NCI-H2227 treated with DMSO at 0.1 percent for 48 hours (cell line): Measurements from ENCODE around the gene TNFAIP8L3.

Experiments used
- DNase-seq: peaks from one replicate; lab custom pipeline; 2025; lab: John Stamatoyannopoulos, UW

TNFAIP8L3 gene

DNA sequence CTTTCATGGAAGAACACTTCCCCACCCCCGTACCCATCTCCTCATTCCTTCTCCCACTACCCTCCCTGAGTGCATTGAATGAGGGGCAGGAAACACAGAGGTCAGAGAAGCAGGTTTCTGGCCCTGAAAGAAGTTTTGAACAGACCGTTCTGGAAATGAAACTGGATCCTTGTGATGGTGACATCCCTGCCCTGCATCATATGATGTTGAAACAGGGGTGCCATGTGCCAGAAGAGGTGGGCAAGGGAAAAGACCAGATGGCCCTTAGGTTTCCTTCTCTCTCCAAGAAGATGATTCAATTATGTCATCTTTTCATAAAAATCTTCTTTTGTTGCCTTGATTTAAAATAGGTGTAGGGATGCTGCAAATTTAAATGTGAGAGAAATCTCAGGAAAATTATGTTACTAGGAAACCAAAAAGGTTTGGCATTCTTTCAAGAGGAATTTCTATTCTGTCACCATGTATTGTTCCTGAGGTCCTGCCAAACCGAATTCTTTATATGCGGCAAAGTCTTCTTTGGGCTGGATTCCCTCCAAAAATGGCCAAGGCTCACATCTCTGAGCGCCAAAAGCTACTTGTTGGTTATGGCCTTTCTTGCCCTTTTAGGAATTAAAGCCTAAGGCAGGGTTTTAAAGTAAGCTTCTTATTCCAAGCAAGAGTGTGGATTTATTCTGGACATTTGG is 19.9 kb upstream of the TNFAIP8L3 start:
- no peak for DNase-seq

DNA sequence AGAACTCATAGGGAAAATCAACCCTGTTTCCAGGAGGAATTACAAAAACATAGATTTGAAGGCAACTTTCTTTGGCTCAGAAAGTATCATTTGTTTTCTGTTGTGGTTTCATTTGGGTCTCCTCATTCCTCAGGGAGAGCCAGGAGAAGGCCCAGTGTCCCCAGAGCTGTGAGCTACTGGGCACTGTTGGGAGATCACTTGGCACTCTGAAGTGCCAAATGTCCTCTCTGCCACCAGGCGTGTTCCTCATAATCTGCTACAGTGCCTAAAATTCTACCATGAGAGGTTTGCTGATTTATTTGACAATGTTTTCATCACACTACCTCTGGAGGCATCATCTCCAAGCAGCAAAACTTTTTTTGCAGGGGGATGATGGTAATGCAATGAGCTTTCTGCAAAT is 17.4 kb upstream of the TNFAIP8L3 start:
- no peak for DNase-seq

DNA sequence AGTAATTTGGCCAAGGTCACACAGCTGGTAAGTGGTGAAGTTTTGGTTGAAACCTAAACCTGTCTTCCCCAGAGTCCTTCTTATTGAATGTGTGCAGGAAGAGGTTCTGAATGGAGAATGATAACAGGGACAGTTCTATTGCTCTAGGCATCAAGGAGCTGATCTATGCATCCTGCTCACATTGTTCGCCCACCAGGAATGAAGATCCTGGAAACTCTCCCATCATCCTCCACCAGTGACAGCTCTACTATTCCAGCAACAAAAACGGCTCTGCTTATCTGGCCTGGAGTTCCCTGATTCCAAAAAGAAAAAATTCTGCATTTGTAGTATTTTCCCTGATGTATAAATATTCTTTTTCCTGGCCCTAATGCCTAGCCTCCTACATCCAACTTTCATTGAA is 16.4 kb upstream of the TNFAIP8L3 start:
- DNase-seq = no peak

DNA sequence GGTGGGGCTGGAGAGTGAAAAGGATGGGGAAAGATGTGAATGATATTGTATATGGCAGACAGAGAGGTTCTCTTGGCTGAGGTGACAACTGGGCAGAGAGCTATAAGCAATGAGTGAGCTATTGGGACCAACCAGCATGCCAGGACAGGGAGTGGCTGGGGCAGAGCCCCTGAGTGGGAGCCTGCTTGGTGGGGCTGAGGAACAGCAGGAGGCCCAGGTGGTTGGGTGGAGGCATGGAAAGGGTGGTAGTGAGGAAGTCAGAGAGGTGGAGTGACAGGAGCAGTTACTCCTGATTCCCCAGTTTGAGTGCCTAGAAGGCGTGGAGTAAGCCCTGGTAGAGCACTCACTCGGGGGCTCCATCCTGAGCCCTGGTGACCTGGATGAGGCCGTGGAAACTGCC is 15.5 kb upstream of the TNFAIP8L3 start:
- DNase-seq = no peak

DNA sequence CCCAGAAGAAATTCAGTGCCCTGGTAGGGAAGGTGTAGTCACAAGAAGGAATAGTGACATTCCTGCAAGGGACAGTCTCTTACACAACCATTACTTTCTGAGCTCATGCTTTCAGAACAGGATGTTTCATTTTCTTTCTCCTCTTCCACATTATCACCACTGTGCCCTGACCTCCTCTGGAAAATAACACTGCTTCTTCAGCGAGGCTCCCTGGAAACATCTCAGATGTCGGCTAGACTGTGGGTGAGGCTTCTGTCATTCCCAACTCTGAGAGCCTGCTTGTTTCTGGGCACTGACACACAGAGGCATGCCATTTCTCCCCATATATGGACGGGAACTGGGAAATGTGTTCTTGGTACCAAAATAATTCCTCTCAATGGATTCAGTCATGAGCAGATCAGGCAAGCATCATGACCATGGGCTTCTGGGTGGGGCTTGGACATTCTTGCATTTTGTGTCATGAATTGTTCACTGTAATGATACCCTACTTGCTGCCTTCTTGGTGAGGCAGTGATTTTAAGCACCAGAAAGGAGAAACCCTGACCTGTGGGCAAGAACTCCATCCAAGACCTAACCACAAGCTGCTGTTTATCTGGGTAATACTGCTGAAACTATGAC is 14.3 kb upstream of the TNFAIP8L3 start:
- no peak for DNase-seq

DNA sequence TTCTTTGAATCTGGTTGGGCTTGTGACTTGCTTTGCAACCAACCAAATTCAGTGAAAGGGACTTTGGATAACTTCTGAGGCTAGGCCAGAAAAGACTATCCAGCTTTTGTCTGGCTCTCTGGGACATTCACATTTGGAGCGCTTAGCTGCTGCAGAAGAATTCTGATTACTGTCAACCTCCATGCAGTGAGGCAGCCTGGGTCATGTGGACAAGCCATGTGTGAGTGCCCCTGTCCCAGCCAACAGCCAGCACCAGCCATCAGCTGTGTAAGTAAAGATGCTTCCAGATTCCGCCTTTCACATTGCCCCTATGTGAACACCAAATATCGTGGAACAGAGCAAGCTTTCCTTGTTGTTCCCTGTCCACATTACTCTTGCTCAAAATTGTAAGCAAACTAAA is 12.9 kb upstream of the TNFAIP8L3 start:
- no peak for DNase-seq

DNA sequence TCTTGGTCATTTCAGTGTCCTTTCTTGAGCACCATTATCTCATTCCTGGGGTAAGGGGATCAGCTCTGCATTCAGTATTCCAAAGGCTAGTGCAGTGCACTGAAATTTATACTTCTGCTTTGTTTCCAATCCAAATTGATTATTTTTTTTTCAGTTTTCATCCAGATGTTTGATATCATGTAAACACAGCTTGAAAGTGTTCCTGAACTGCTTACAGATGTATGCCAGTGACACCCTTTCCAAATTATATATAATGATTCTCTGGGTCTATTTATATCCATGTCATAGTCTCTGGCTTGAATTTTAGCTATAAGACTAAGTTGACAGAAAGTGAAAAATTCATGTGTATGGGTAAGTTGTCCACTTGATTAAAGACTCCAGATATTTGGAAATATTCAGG is 11.8 kb upstream of the TNFAIP8L3 start:
- no peak for DNase-seq

DNA sequence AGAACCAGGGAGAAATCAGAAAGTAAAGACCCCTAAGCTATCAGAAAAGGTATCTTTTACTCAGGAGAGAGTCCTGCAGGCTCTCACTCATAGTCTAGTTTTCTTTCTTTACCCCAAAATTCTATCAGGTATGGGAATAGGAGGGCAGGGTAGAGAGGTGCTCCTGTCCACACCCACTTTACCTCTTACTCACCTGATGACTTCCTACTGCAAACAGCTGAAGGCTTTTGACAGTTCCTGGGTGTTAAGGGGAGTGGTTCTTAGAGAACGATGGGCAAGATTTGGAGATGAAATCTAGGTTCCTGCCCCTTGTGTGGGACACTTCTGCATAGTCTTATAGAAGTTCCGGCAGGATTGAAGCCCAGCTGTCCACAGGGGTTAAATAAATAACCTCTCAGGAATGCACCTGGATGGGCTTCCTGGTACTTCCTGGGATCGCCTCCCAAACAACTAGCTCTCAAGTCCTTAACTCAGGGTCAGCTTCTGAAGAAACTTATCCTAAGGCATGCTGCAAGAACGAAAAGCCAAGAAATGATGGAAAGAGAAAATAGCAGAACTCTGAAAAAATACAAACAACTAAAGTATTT is 10.8 kb upstream of the TNFAIP8L3 start:
- no peak for DNase-seq

DNA sequence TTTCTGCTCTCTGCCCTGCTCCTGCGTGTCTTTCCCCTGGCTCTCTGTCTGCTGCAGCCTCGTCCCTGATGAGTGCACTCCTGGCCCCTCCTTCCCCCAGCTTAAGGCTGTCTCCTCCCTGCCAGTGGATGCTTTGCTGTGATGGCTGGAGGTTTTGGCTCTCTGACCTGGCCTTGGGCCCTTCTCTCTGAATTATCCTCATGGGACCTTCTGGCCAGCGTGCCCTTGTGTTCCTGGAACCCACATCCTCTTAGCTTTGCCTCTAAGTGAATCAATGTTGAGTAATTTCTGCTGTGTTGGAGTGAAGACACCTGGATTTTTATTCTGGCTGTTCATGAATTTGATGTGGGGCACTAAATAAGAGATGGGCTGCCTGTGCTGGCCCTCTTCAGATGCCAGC is 9.8 kb upstream of the TNFAIP8L3 start:
- no peak for DNase-seq

DNA sequence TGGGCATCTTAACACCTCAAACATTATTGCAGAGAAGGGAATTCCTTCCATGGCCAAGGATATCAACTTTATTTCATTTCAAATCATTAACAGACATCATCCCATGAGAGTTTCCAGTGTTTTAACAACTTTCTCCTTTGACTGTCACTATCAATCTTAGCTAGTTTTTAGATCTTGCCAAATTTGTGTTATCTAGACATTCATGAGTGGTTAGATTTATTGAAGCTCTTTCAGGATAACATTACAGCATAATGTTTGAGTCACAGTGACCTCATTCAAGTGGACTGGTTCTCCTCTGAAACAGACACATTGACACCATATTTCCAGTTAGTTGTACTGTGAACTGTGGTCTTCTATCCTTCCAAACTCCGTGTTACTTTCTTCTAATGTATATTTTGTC is 8.6 kb upstream of the TNFAIP8L3 start:
- DNase-seq = no peak

DNA sequence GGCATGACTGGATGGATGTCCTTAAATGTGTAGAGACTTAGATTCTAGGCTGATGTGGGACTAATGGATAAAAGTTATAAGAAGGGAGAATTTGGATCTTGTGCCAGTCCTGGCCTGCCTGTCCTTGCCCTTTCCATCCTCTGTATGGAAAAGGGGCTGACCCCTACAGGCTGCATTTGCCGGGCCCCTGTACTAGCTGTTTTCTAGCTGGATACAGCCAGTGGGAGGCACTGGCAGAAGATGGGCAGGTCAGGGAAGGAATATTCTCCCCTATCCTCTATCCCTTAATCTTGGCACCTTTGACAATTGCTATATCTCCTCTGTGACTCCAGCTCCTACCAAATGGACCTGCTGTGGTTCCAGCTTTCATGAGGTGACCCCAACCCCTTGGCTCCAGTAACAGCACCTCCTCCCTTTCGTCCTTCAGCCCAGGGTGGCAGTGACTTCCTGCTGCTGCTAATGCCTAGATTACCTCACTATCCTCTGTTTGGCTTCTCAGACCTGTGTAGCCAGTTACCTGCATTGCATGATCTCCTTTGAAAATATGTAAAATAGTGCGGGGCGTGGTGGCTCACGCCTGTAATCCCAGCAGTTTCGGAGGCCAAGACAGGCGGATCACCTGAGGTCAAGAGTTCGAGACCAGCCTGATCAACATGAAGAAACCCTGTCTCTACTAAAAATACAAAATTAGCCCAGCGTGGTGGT is 6.2 kb upstream of the TNFAIP8L3 start:
- no peak for DNase-seq

DNA sequence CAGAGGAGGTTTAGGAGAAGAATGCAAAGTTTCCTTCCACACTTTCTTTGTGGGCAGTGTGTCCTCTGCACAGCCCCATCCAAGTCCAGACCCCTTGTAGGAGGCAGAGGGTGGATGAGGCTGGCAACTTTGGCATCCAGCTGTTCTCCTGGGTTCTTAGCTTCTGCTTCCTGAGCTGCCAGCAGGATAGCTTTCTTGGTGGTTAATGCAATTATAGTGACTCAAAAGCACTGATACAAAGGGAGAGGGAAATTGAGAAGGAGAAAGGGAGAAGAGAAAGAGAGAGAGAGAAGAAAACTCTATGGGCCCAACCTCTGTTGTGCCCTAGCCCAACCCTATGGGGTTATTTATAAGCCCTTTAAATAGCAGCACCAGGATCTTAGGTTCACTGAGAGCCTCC is 4.5 kb upstream of the TNFAIP8L3 start:
- no peak for DNase-seq

DNA sequence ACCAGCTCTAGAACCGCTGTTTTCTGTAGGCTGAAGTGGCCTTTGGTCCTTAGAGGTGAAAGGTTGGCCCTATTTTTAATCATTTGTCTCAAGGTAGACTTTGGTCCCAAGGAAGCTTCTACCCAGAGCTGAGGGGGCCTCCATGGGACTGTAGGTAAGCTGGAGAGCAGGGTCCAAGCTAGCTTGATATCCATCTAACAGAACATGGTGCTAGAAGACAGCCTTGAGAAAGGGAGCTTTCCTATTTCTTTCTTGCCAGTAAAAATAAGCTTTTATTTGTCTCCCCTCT is 3.6 kb upstream of the TNFAIP8L3 start:
- DNase-seq = no peak

DNA sequence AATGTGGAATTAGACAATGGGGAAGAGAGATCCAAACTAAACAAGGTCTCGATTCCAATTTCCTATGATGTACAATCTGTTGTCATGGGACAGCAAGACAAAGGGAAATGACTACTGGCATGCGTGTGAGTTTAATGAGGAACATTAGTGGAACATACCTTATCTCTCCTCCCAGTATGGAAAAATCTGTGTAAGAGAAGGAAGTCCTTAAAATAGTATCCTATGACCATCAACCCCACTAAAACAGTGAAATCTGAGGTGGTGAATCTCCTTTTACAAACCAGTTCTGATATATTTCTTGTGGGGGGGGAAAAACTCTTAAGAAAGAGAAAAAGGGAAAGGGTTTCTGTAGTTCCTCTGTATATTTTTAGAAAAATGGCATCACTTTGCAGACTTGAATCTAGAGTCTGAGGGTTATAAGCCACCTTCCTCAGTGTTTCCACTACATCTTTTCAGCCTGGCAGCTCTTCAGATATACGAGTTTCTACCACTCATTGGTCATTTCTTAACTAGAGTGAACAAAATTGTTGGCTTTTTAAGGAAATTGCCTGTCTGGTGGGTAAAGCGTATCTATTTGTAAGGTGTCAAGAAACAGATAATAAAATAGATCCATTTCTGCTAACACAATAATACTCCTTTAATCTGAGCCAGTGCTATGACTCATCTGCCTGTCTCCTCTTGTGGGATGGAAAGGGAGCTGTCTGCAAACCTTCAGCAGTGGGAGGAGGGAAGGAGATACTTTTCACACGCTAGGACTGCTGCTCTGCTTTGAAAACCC is 3.0 kb upstream of the TNFAIP8L3 start:
- DNase-seq = no peak

DNA sequence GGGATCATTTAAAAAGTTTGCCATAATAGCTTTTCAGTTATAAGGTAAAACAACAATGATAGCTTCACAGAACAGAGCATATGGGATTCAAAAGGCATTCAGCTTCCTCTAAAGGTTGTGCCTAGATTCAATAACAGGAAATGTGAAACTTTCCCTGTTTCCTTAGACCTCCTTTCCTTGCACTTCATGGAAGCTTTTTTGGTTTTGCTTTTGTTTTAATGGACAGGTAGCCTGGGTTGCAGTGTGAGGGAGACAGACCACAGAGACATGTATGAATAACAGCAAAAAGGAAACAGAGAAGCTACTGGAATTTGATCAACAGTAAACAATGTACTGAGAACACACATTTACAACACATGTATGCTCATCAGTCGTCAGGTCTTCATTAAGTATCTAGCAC is 2.3 kb upstream of the TNFAIP8L3 start:
- DNase-seq = no peak

DNA sequence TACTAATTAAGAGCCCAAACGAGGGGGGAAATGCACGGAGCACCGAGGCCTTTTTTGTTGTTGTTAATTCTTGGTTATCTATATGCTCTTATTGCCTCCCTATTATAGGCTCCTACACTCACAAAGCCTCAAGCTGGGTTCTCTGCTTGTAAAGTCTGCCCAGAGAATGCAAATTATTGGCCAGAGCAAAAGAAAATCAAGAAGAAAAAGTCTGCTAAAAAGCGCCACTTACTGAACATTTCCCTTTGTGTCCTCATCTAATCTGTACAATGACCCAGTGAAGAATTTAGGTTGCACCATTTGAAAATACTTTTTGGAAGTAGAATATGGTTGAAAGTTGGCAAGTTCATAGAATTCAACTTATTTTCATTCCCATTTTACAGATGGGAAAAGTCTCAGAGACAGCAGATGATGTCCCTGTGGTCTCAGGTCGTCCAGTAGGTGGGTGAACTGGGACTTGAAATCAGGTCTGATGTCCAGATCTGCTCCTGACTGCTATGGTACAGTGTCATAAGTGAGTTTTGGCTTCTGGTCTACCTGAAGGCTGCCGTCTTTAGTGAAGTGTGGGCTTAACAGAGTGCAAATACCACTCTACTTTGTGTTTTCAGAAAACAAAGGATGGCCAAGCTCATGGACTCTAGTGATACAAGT is 1.1 kb upstream of the TNFAIP8L3 start:
- no peak for DNase-seq

DNA sequence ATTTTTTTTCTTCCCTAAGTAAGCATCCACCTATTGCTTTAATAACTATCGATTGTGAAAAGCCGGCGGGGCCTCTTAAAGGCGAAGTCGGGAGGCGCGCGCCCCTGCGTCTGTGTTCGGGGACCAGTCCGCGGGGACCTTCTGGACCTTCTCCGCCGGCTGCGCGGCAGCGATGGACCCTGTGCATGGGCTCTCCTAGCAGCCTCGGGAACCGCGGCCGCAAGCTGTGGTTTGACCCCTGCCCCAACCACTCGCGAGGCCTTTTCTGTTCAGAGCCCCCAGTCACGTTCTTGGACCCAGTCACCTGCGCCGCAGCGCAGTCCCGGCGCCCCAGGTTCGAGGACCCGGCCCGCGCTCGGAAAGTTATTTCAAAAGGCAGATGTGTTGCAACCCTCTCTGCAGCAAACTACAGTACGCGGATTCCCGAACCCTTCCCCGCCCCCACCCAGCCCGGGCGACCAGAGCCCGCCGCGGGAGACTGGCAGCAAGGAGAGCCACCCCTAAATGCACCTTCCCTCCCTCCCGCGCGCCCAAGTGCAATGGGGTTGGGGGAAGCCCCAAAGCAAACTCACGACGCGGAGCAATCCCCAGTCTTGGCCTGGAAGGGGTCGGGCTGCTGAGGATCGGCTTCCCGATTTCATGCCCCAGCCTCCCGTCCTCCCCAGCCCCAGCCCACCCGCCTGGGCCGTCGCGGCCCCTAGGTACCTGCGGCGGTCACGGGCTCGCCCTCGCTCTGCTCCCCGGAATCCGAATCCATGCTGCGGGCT is 684 bp downstream of the TNFAIP8L3 start:
- no peak for DNase-seq

DNA sequence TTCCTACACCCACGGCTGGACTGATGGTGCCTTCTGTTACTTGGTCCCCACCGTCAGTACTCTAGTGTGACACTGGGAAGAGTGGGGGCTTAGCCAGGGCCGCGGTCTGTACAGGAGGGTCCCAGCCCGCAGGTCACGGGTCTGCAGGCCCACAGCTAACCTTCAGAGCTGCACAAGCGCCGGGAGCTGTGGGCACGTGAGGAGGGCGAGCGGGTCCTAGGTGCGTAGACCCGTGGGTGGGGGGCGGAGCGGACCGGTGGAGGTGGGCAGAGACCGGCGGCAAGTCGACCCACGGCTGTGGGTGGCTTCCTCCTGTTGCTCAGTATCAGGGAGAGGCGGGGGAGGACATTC is 1.2 kb downstream of the TNFAIP8L3 start:
- DNase-seq = no peak

DNA sequence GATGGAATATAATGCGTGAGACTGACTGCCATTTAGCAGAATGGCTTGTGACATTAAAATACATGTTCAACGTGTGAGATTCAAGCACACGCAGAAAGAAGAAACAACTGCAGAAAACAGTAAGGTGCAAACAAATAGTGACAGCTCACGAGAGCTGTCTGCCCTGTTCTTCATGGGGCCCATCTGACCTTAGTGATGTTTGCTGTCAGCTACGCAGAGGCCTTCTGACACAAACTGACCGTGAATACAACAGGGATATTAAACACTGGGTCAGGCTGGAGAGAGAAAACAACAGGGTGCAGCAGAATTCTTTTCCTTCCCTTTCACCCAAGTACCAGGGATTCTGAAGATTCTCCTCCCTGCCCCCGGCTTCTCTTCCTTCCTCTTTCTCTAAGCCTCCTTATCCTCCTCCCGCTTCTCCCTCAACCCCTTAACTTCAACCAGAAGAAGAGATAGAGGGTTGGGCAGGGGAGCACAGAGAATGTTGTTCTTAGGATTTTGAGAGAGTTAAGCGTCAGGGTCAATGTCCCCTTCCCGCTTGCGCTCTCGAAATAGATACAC is 2.1 kb downstream of the TNFAIP8L3 start:
- no peak for DNase-seq

DNA sequence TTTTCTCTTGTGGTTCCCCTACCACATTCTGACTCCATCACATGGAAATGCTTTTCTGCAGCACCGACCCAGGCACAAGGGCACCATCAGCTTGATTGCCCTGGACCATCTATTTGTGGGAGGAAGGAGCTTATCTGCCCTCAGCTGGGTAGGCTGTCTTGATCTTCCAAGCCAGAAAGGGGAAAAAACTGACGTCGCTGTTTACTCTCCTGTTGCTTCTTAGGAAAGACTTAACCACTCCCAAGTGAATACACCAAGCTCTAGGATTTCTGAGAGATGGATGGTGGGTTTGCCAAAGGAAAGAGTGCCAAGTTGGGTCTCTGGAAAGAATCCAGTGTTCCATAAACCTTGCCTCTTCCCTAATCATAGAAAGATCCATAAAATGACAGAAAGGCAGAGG is 4.0 kb downstream of the TNFAIP8L3 start:
- no peak for DNase-seq
